Tibial nerve (tissue), 4 donors: ENCODE data around the gene TENT4A.
A peak's percentile ranks its signal among the peaks of the same experiment; 100 is the strongest.

Experiments
- EP300 ChIP-seq, 2 donors: sonication (generic); formaldehyde crosslinking; IDR thresholded peaks; one replicate each; pipeline ENCODE4 v1.6.1; 2017; ENCODE audit warnings: antibody characterized with exemption in 2 of 2, mild to moderate bottlenecking in 1 of 2
- POLR2A ChIP-seq, 2 donors: fragments of 450-650 bp; IDR thresholded peaks; one replicate each; pipeline ENCODE4 v1.6.1; 2017; ENCODE audit warnings: antibody characterized with exemption in 2 of 2, mild to moderate bottlenecking in 2 of 2, moderate library complexity in 2 of 2
- TF ChIP-seq, protein P1 (sequence below), 5 experiments: fragments of 200-600 bp in 3 of 5; fragments of 450-650 bp in 2 of 5; sonication (generic) in 3 of 5; IDR thresholded peaks; one replicate each; pipeline ENCODE4 v1.5.1; 2016 to 2019; ENCODE audit warnings: antibody characterized with exemption in 5 of 5, mild to moderate bottlenecking in 3 of 5, moderate library complexity in 2 of 5

DNA sequence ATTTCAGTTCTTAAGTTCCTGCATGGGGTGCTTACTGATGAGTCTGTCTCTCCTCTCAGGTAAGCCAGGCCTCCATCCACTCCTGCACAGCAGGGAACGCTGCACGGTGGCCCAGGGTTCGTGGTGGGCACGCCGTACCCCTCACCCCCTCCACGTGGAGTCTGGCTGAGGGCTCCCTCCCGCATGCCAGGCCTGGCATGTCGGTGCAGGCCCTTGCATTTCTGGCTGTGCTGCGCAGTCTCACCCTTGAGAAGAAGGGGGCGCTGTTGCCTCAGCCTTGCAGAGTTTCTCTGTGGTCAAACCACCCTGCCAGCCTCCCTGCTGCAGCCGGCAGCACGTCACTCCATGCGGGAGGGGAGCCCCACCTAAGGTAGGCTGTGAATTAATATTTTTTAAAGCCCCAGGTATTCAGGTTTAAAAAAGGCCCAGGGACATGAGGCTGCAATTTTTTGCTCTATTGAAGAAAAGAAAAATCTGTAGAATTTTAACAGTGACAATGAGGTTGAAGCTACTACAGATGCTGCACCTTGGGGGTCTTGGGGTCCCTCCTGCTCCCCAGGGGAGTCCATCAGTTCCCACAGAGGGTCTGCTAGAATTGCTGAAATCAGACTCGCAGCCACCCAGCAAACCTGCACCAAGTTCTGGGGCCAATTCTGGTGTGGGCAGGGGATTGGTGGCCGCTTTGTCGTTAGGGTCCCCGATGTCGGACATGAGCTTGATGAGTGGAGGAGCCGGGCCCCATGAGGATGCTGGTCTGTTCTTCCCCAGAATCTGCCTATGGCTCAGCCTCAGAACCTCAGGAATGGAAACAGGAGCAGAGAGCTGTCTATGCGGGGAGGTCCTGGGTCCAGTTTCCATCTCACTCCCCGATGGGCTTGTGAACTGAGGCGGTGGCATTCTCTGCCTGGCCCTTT lies 52.6 kb downstream of the TENT4A start:
- TF ChIP-seq, protein P1, sequence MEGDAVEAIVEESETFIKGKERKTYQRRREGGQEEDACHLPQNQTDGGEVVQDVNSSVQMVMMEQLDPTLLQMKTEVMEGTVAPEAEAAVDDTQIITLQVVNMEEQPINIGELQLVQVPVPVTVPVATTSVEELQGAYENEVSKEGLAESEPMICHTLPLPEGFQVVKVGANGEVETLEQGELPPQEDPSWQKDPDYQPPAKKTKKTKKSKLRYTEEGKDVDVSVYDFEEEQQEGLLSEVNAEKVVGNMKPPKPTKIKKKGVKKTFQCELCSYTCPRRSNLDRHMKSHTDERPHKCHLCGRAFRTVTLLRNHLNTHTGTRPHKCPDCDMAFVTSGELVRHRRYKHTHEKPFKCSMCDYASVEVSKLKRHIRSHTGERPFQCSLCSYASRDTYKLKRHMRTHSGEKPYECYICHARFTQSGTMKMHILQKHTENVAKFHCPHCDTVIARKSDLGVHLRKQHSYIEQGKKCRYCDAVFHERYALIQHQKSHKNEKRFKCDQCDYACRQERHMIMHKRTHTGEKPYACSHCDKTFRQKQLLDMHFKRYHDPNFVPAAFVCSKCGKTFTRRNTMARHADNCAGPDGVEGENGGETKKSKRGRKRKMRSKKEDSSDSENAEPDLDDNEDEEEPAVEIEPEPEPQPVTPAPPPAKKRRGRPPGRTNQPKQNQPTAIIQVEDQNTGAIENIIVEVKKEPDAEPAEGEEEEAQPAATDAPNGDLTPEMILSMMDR (IDR thresholded peaks at IDR 0.05) = peak; percentile 68 to 81 (median 72)
- TF ChIP-seq POLR2A (IDR thresholded peaks at IDR 0.05) (no peak), EP300 (IDR thresholded peaks at IDR 0.05) (no peak)
